ENCODE data around the gene POU2F2.

- no peak for TF ChIP-seq POLR2A (IDR thresholded peaks at IDR 0.05)
- TF ChIP-seq CTCF (IDR thresholded peaks at IDR 0.05 in 8 of 11, conservative IDR thresholded peaks at IDR 0.05 in 3 of 11), result no peak
- TF ChIP-seq POLR2AphosphoS5 (IDR thresholded peaks at IDR 0.05), result no peak
Measured at GRCh38 chr19:42076380-42076944, 55.8 kb downstream of the POU2F2 start.
